GM06990 (cell line): Measurements from ENCODE around the gene STAT3.

Source experiments
- DNase-seq: peaks from one replicate; pipeline ENCODE4 v3.0.0-alpha.2; 2011; ENCODE audit not compliant: insufficient read length; ENCODE audit errors: extremely low read depth
- H3K27me3 ChIP-seq: replicated peaks from 2 replicates; pipeline ENCODE4 v1.6.0; 2011; ENCODE audit warnings: low read length; ENCODE audit not compliant: control insufficient read depth, insufficient read depth
- H3K36me3 ChIP-seq: 2 replicates; pipeline ENCODE4 v1.5.1; 2011; ENCODE audit warnings: low read length; ENCODE audit not compliant: control insufficient read depth, insufficient read depth
- H3K4me3 ChIP-seq: replicated peaks from 2 replicates; pipeline ENCODE4 v1.5.1; 2011; ENCODE audit warnings: low read depth, mild to moderate bottlenecking, control low read depth, low read length
- CTCF ChIP-seq: IDR thresholded peaks from 2 replicates; pipeline ENCODE4 v1.5.1; 2011; ENCODE audit warnings: low read length, control low read depth, mild to moderate bottlenecking, inconsistent platforms; ENCODE audit not compliant: insufficient read depth, poor library complexity, severe bottlenecking

Gene STAT3

GRCh38 chr17:42340691-42341127 lies 47.5 kb downstream of the STAT3 start:
- Histone ChIP-seq H3K4me3 (no peak overlapping the region), H3K27me3 (no peaks in the 10 kb centered on the region), H3K36me3 (peaks cover 5% of the 10 kb centered on the region)
- no peak for DNase-seq
- no peak for TF ChIP-seq CTCF

GRCh38 chr17:42339221-42339620 lies 49.0 kb downstream of the STAT3 start:
- Histone ChIP-seq H3K36me3 (peaks cover 7% of the 10 kb centered on the region), H3K4me3 (no peak overlapping the region), H3K27me3 (no peaks in the 10 kb centered on the region)
- DNase-seq: no peak
- TF ChIP-seq CTCF: no peak

GRCh38 chr17:42338427-42338985 lies 49.7 kb downstream of the STAT3 start:
- no peak overlapping the region for H3K4me3 ChIP-seq
- H3K27me3 ChIP-seq: no peaks in the 10 kb centered on the region
- DNase-seq: no peak
- no peak for TF ChIP-seq CTCF
- peaks cover 7% of the 10 kb centered on the region for H3K36me3 ChIP-seq

GRCh38 chr17:42337442-42337841 lies 50.8 kb downstream of the STAT3 start:
- H3K4me3 ChIP-seq: no peak overlapping the region
- H3K36me3 ChIP-seq: peaks cover 7% of the 10 kb centered on the region
- peak; percentile 68 for DNase-seq
- no peaks in the 10 kb centered on the region for H3K27me3 ChIP-seq
- TF ChIP-seq CTCF: no peak

GRCh38 chr17:42334677-42335076 lies 53.6 kb downstream of the STAT3 start:
- DNase-seq: no peak
- H3K27me3 ChIP-seq: no peaks in the 10 kb centered on the region
- peaks cover 11% of the 10 kb centered on the region for H3K36me3 ChIP-seq
- TF ChIP-seq CTCF: no peak
- H3K4me3 ChIP-seq: no peak overlapping the region

GRCh38 chr17:42333053-42333452 lies 55.2 kb downstream of the STAT3 start:
- peaks cover 11% of the 10 kb centered on the region for H3K36me3 ChIP-seq
- H3K27me3 ChIP-seq: no peaks in the 10 kb centered on the region
- DNase-seq: no peak
- TF ChIP-seq CTCF: no peak
- H3K4me3 ChIP-seq: no peak overlapping the region
